ENCODE measurements around the gene RYR1.

RYR1 gene

DNA sequence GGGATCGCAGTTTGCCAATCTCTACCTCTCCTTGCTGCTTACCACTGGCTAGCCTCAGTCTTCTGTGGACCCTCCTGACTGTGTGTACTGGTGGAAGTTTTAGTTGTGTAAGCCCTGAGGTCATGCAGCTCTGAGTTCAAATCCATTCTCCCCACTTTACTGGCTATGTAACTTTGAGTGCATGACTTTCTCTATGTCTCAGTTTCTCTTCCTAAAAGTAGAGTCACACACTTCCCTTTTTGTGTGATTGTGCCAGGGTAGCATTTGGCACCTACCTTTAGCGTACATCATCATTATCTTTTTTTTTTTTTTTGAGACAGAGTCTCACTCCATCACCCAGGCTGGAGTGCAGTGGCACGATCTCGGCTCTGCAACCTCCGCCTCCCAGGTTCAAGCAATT, 113.9 kb downstream of the RYR1 start:
- no peak for TF ChIP-seq GABPA (IDR thresholded peaks at IDR 0.05; ENCODE audit: low read depth)
- TF ChIP-seq, protein P1, sequence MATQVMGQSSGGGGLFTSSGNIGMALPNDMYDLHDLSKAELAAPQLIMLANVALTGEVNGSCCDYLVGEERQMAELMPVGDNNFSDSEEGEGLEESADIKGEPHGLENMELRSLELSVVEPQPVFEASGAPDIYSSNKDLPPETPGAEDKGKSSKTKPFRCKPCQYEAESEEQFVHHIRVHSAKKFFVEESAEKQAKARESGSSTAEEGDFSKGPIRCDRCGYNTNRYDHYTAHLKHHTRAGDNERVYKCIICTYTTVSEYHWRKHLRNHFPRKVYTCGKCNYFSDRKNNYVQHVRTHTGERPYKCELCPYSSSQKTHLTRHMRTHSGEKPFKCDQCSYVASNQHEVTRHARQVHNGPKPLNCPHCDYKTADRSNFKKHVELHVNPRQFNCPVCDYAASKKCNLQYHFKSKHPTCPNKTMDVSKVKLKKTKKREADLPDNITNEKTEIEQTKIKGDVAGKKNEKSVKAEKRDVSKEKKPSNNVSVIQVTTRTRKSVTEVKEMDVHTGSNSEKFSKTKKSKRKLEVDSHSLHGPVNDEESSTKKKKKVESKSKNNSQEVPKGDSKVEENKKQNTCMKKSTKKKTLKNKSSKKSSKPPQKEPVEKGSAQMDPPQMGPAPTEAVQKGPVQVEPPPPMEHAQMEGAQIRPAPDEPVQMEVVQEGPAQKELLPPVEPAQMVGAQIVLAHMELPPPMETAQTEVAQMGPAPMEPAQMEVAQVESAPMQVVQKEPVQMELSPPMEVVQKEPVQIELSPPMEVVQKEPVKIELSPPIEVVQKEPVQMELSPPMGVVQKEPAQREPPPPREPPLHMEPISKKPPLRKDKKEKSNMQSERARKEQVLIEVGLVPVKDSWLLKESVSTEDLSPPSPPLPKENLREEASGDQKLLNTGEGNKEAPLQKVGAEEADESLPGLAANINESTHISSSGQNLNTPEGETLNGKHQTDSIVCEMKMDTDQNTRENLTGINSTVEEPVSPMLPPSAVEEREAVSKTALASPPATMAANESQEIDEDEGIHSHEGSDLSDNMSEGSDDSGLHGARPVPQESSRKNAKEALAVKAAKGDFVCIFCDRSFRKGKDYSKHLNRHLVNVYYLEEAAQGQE (IDR thresholded peaks at IDR 0.05; ENCODE audit: insufficient replicate concordance, low read depth) = no peak
- TF ChIP-seq SPI1 (IDR thresholded peaks at IDR 0.05; ENCODE audit: borderline replicate concordance, low read depth) = peak; percentile 60
- TF ChIP-seq POLR2AphosphoS5 (IDR thresholded peaks at IDR 0.05; ENCODE audit: low read depth) = no peak
- no peak for TF ChIP-seq CTCF (IDR thresholded peaks at IDR 0.05; ENCODE audit: insufficient read depth, low read length)
- H3K4me3 ChIP-seq (replicated peaks; ENCODE audit: insufficient read depth, low read length) = no peak overlapping the region
- no peak overlapping the region for H3K27ac ChIP-seq (replicated peaks)
- DNase-seq (ENCODE audit: low read depth in 1 of 2, low spot score in 1 of 2) = no peak
- H3K27me3 ChIP-seq (ENCODE audit: insufficient read depth, poor library complexity, severe bottlenecking) = no peaks in the 10 kb centered on the region

DNA sequence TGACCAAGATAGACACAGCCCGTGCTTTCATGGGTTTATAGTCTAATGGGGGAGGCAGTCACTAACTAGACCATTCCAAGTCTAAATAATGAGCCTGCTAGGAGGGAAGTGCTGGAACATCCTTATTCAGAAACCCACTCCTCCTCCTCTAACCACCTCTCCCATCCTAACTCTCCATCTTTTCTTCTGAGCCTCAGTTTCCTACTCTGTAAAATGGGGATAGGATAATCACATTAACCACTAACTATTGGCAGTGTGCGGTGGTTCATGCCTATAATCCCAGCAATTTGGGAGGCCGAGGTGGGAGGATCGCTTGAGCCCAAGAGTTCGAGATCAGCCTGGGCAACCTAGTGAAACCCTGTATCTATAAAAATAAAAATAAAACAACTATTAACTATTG, 115.6 kb downstream of the RYR1 start:
- no peak for DNase-seq (ENCODE audit: low read depth in 1 of 2, low spot score in 1 of 2)
- Histone ChIP-seq H3K27me3 (ENCODE audit: insufficient read depth, poor library complexity, severe bottlenecking) (no peaks in the 10 kb centered on the region), H3K4me3 (replicated peaks; ENCODE audit: insufficient read depth, low read length) (no peak overlapping the region), H3K27ac (replicated peaks) (no peak overlapping the region)
- TF ChIP-seq POLR2AphosphoS5 (IDR thresholded peaks at IDR 0.05; ENCODE audit: low read depth) (no peak), SPI1 (IDR thresholded peaks at IDR 0.05; ENCODE audit: borderline replicate concordance, low read depth) (no peak), CTCF (IDR thresholded peaks at IDR 0.05; ENCODE audit: insufficient read depth, low read length) (no peak), GABPA (IDR thresholded peaks at IDR 0.05; ENCODE audit: low read depth) (no peak)
- TF ChIP-seq, protein P1 (IDR thresholded peaks at IDR 0.05; ENCODE audit: insufficient replicate concordance, low read depth) = no peak

- Histone ChIP-seq H3K27ac (replicated peaks) (no peak overlapping the region), H3K4me3 (replicated peaks; ENCODE audit: insufficient read depth, low read length) (no peak overlapping the region), H3K27me3 (ENCODE audit: insufficient read depth, poor library complexity, severe bottlenecking) (no peaks in the 10 kb centered on the region)
- no peak for TF ChIP-seq GABPA (IDR thresholded peaks at IDR 0.05; ENCODE audit: low read depth)
- no peak for TF ChIP-seq POLR2AphosphoS5 (IDR thresholded peaks at IDR 0.05; ENCODE audit: low read depth)
- TF ChIP-seq, protein P1 (IDR thresholded peaks at IDR 0.05; ENCODE audit: insufficient replicate concordance, low read depth) = no peak
- no peak for DNase-seq (ENCODE audit: low read depth in 1 of 2, low spot score in 1 of 2)
Measured at GRCh38 chr19:38549942-38550341, 116.5 kb downstream of the RYR1 start.

- Histone ChIP-seq H3K27ac (replicated peaks) (no peak overlapping the region), H3K27me3 (ENCODE audit: insufficient read depth, poor library complexity, severe bottlenecking) (no peaks in the 10 kb centered on the region), H3K4me3 (replicated peaks; ENCODE audit: insufficient read depth, low read length) (no peak overlapping the region)
- TF ChIP-seq GABPA (IDR thresholded peaks at IDR 0.05; ENCODE audit: low read depth) = no peak
- TF ChIP-seq, protein P1 (IDR thresholded peaks at IDR 0.05; ENCODE audit: insufficient replicate concordance, low read depth) = no peak
- no peak for TF ChIP-seq POLR2AphosphoS5 (IDR thresholded peaks at IDR 0.05; ENCODE audit: low read depth)
- TF ChIP-seq SPI1 (IDR thresholded peaks at IDR 0.05; ENCODE audit: borderline replicate concordance, low read depth) = no peak
- no peak for TF ChIP-seq CTCF (IDR thresholded peaks at IDR 0.05; ENCODE audit: insufficient read depth, low read length)
- DNase-seq (ENCODE audit: low read depth in 1 of 2, low spot score in 1 of 2) = no peak
Measured at GRCh38 chr19:38550376-38550775, 116.9 kb downstream of the RYR1 start.

Data from HL-60 (cell line).